ENCODE data around the gene TMEM53.
"Not testable (repeated sequence)": the region's sequence is repeated elsewhere in the genome, so short reads cannot be mapped to it uniquely, and the experiment has no call there.

Gene TMEM53

DNA sequence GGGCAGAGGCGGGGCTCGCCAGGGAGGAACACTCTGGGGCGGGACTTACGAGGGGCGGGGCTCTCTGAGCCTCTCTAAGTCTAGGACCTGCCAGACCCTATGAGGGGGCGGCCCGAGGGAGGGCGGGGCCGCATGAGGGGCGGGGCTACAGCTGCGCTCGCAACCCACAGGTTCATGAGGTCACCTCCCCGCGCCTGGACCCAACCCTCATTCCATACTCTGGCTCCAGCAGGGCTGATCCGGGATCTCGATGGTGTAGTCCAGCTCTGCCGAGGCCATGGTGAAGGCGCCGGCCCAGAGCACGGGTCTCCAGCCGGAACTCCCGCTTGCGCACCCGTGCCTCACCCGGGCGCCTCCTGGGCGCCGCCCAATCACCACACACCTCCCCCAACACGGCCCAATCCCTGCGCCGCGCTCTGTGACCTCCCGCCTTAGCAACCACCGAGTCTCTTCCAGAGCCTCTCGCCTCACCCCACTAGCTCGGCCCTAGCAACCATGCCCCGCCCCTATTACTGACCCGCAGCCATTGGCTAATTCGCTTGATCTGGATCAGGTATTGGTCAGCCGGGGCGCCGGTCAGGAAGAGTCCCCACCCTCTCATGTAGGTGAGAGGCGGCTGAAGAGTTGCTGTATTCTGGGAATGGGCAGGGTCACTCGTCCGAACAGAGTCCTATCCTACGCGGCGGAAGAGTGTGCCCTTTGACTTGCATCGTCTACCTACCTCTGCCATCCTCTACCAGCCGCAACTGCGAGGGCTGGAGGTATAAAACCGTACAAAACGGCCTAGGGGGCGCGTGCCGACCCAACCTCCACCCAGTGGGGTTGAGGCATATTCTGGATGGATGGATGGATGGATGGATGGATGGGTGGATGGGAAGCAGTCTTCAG, at the start of gene TMEM53, which contains the start of gene ARMH1:
Gene TMEM53 (minus strand): TSS at position 369 of the 888 bp plus-strand sequence. CDS start 90 bp downstream, at position 279.
Gene ARMH1 (plus strand): TSS at position 602 of the 888 bp plus-strand sequence. CDS start 14,984 bp downstream, outside the sequence.
- peak; percentile 95 to 98 (median 97) for DNase-seq (ENCODE audit: low read depth in 3 of 3)

DNA sequence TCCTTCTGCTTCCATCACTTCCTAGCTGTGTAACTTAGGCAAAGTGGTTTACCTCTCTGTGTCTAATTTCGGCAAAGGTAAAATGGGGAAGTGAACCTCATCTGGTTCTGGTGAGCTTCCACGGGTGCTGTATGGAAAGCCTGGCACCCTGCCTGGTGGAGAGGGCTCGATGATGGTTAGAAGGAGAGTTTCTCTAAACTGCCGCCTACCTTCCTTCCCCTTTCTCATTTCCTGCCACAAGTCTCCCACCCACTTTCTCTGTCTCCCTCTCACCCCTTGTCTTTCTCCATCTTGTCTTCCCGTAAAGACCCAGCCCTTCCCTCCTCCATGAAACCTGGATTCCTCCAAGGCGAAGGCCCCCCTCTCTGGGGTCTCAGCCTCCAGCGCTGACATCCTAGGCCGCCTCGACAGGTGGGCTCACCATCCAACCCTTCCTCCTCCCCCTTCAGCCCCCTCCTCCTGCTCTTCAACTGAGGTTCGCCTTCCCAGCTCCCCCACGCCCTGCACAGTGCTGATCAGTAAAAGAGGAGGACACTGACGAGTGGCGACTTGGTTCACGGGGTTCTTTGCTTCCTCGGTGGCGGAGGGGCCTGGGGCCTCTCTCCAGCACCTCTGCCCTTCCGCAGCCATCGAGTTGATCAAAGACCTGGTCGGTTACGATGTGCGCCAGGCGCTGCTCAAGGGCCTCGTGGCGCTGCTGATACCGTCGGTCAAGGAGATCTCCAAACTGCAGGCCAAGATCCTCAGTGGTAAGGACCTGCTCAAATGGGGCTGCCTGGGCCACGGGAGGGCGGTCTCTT, 49.4 kb upstream of the TMEM53 start:
- DNase-seq (ENCODE audit: low read depth in 3 of 3): peak in 2 of 3 donors; percentile 55 to 61

DNA sequence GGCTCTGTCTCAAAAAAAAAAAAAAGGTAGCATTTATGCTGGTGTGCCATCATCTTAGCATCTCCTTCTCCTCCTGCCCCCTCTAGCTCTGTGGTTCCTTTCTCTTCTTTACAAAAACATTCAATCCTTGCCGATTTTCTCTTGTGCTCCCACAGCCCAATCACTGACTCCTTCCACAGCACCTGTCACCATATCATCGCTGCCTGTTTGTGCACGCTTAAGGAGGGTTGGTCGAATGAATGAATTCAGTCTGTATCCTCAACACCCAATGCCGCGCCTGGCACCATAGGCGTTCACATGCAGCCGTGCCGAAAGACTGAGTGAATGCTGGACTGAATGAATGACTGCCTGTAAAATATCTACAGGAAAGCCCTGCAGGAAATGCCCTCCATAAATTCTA, 48.8 kb upstream of the TMEM53 start:
- no peak for DNase-seq (ENCODE audit: low read depth in 3 of 3)

DNA sequence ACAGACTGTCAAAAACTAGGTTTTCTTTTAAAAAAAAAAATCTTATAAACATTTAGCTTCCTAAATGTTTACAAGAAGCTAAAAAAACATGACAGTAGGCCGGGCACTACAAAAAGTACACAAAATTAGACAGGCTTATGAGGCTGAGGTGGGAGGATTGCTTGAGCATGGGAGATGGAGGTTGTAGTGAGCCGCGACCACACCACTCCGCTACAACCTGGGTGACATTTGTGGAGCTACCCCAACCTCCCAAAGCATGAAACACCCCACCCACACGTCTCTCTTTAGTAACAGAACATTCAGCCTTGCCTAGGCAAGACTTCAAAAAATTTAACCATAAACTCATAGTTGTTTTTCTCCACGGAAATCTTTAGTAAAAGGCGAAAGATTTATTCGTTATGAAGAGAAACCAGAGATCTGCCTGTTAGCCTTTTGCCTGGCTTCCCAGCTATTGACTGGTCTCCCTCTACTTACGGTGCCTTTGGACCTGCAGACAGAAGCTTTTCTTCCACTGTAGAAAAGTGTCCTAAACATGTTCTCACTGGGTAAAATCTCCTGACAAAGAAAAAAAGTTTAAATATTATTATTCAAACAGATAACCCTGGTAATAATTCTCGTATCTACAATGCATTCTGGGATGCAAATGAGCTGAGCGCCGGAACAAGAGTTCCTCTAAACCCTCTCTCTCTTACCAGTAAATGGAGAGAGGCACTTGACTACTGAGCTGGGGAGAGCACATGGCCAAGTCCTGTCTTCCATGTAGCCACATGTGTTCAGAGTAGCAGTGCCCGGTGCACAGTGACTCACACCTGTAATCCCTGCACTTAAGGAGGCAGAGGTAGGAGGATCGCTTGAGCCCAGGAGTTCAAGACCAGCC, 47.4 kb upstream of the TMEM53 start:
- DNase-seq (ENCODE audit: low read depth in 3 of 3): peak; percentile 69 to 85 (median 78)

DNA sequence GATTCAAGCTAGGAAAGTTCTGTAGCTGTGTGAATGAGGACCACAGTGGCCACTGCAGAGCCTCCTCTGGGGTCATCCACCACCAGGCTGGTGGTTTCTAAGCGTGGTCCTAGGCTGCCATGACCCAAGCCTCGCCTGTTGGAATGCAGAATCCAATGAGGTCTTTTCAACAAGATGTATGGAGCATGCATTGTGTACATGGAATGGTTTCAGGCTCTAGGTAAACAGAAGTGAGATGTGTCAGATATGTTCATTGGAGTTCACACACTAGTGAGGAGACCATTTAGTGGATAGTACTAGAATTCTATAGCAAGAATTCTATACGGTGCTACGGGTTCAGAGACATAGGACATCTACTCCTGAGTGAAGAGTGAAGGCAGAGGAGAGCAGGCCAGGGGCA, 46.0 kb upstream of the TMEM53 start:
- no peak for DNase-seq (ENCODE audit: low read depth in 3 of 3)

DNA sequence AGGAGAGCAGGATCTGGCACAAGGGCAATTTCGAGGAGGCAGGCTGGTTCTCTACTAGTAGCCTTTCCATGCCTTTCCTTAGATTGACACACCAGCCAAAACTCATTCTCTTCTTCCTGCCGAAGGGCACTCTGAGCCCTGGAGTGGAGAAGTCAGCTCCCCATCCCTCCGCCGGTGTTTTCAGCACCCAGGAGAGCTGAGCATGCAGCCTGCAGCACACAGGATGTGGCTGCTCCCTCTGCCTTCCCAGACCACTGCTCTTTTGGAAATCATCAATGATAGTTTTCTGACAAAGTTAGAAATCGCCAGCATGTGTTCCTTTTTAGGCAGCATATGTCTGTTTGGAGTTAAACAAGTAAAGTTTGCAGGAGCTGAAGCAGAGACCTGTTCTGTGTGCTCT, 45.0 kb upstream of the TMEM53 start:
- no peak for DNase-seq (ENCODE audit: low read depth in 3 of 3)

DNA sequence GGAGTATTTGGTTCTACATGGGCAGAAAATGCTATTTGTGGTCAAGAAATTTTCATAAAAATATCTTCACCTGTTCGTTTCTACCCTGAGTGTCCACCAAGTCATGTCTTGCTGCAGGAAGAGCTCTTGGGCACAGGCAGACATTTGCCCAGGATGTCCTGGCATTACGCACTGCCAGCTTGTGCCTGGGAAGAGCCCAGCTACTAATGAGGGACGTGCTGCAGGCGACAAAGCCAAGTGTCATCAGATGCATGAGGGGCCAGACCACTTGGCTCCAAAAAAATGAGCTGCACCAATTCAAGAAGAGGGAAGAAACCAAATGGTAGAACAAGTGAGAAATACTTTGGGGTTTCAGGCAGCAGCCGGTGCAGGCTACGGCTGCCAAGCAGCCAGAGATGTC, 43.8 kb upstream of the TMEM53 start:
- DNase-seq (ENCODE audit: low read depth in 3 of 3): no peak

DNA sequence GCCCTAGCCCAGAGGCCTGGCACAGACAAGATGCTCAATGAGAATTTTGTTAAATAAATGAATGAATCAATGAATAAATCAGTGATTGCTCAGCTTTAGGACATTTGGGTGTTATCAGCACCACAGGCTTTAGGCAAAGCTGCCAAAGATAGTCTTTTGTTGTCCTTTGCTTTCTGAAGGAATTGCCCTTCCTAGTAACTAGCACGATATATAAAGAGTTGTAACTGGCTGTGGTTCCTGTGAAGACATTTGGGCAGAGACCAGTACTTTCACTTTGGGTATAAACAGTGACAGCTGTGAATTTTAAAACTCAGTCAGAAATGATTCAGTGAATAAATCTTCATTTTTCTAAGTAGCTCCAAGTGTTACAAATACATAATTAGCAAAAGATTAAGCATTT, 43.4 kb upstream of the TMEM53 start:
- no peak for DNase-seq (ENCODE audit: low read depth in 3 of 3)

DNA sequence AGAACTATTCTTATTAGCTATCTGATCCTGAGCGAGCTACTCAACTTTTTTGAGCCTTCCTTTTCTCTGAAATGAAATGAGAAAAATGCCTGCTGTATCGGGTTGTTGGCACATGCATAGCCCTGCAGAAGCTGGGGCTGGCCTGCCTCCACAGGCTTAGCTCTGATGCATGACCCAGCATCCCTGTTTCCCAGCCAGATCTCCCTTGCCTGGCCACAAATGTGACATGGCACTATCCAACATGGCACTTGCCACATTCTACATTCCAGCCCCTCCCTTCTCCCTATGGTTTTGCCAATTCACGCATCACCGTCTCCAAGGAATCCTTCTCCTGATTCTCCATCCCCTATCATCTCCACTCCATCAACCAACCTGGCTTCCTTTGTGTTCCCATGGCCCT, 42.9 kb upstream of the TMEM53 start:
- no peak for DNase-seq (ENCODE audit: low read depth in 3 of 3)

DNA sequence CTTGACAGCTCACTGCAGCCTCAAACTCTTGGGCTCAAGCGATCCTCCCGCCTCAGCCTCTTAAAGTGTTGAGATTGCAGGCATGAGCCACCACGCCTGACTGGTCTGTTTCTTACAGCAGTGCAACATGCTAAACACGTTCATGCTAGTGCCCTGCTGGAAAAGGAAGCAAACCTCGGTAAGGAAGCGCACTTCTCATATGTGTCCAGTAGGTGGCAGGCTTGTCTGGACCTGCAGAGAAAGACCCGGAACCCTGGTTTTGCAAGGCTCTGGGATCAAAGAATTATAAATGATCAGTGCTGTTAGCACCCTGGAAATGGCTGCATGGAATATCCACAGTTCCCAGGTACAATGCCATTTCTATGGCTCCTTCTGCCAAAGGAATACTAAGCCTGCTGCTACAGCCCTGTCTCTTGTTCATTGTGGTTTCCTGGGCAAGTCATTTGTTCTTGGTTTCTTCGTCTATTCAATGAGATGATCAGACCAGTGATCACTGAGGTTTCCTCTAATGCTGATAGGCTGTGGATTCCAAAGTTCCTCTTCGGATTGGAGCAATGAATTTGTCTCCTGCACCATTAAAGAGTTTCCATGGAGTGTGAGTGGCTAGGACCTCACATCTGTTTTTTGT, 40.8 kb upstream of the TMEM53 start:
- DNase-seq (ENCODE audit: low read depth in 3 of 3): peak in 2 of 3 donors; percentile 51 to 53

DNA sequence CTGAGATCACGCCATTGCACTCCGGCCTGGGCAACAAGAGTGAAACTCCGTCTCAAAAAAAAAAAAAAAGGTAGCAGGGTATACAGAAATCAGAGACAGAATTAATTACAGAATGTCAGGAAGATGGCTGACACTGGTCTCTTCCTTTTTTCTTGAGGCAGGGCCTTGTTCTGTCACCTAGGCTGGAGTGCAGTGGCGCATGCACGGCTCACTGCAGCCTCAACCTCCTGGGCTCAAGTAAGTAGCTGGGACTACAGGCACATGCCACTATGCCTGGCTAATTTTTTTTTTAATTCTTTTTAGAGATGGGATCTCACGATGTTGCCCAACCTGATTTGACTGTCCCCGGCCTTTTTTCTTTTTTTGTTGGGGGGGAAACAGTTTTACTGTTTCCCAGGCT, 40.3 kb upstream of the TMEM53 start:
- DNase-seq (ENCODE audit: low read depth in 3 of 3): no peak

DNA sequence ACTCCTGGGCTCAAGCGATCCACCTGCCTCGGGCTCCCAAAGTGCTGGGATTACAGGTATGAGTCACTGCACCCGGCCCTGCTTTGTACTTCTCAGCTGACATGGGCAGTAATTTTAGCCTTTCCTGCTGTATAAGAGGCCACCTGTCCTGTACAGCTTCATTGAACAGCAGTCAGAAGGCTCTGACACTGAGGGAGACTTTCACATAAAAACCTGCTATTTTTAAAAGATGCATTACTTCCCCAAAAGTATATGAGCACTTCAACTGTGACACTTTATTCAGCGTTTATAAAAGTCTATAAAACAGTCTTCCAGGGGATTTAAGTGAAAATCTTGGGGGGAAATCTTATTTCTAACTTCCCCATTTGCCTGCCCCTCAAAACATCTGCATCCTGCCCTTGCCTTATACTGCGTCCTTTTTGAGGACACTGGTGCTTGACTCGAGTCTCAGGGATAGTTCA, 39.1 kb upstream of the TMEM53 start:
- no peak for DNase-seq (ENCODE audit: low read depth in 3 of 3)

DNA sequence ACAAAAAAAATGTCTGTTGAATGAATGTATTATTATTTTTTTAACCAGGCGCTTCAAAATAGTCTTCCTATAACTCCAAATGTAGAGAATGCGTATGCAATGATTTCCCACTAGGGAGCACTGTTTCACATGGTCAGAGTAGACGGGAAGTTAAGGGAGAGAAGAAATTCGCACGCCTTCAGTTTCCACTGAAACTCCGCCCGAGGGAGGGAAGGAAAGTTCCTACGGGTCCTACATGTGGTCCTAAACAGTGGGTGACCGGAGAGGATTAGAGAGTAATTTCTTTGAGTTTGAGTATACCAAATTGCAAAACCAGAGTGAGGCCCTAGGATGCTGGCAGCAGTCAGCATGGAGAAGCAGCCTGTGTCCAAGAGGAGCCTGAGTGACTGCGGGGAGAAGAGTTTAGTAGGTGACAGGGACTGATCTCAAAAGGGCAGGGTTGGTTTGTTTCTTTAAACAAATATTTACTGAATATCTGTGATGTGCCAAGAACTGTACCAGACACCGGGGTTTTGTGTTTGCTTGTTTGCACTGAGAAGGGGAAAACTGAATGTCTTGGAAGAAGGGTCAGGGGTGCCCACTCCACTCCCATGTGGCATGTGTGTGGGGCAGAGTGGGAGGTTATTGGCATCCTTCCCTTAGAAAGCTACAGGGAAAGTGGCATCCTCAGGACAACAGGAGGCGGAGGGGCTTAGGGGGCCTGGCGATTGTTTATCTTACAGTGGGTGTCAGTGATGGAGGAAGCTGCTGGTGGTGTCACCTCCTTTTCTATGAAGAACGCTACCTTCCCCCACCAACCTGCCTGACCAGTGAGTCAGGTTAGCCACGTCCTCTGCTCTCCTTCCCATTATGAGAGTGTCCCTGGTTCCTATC, 33.9 kb upstream of the TMEM53 start:
- DNase-seq (ENCODE audit: low read depth in 3 of 3): no peak

DNA sequence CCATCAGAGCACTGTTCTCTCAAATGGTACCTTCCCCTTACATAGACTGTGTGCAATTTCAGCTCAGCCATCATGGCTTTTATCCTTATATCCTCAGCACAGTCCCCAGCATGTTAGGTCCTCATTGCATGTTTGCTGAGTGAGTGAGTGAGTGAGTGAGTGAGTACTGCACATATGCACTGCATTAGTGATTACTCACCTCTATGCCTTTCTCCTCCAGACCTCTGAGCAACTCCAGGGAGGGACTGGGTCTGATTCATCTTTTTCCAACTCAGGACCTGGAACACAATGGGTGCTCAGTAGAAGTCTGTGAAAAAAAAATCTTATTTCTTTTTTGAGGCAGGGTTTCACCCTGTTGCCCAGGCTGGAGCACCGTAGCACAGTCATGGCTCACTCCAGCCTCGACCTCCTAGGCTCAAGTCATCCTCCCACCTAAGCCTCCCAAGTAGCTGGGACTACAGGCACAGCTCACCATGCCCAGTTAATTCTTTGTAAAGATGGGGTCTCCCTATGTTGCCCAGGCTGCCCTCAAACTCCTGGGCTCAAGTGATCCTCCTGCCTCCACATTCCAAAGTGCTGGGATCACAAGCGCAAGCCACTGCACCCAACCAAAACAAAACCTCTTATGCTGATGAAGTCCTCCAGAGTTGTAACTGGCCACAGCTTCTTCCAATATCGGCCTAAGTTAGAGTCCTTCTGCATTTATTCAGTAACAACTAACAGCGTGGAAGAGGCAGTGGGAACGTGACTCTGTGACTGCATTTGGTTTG, 33.0 kb upstream of the TMEM53 start:
- no peak for DNase-seq (ENCODE audit: low read depth in 3 of 3)

DNA sequence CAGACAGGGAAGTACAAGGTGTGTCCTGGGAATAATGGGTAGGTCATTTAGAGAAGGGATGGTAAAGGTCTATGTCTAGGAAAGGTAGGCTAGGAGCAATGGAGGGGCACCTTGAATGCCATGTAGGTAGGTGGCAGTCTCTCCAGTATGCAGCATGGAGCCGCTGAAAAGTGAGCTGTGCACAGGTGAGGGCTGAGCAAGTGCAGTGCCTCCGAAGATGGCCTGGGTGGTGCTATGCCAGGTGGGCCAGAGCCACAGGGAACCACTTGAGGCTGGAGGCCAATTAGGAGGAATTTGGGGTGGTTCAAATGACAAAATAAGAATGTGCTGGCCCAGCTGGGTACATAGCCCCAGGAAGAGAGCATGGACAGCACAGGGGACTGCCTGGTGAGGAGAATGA, 31.7 kb upstream of the TMEM53 start:
- DNase-seq (ENCODE audit: low read depth in 3 of 3): no peak

DNA sequence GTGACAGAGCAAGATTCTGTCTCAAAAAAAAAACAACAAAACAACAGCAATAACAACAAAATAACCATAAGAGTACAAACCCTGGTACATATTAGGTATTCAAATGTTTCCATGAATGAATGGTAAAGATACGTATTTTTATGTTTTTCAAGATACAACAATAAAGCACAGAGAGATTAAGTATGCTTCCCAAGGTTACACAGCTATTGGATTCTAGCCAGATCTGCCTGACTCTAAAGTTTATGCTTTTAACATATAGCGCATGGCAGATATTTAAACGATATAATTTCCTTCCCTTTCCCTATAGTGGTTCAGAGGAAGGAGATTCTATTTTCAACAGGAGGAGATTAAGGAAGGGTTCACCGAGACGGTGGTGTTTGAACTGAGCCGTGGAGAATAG, 31.2 kb upstream of the TMEM53 start:
- DNase-seq (ENCODE audit: low read depth in 3 of 3): no peak

DNA sequence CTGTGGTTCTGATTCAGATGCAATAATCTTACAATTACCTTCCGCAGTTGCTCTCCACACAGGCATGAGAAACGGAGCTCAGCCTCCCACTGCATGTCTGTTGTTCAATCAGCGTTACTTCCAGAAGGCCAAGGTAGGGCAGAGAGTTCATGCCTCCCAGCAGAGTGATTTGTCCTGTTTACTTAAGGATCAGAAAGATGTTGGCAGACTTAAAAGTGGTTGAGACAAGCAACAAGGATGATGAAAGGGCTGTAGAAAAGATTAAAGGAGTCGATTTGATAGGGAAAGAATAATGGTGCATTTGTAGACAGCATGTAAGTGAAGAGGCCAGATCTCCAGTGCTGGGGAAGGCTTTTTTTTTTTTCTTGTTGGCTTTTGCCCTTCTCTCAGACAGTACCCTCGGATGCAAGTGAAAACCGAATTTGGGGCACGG, 26.9 kb upstream of the TMEM53 start:
- no peak for DNase-seq (ENCODE audit: low read depth in 3 of 3)

DNA sequence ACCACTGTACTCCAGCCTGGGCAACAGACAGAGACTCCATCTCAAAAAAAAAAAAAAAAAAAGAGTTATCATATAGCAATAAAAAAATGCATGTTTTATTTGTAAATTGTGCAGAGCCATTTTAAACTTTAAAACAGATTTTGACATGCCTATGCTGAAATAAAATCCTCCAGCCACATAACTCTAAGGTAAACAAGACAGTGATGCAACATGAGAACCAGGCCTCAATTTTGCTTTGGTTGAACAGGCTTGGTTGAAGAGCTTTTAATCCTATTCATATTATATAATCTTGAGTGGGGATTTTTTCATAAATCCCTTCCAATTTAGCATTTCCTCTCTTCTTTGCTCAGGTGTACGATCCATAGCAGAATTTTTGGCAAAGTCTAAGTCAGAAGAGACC, 26.3 kb upstream of the TMEM53 start:
- no peak for DNase-seq (ENCODE audit: low read depth in 3 of 3)

DNA sequence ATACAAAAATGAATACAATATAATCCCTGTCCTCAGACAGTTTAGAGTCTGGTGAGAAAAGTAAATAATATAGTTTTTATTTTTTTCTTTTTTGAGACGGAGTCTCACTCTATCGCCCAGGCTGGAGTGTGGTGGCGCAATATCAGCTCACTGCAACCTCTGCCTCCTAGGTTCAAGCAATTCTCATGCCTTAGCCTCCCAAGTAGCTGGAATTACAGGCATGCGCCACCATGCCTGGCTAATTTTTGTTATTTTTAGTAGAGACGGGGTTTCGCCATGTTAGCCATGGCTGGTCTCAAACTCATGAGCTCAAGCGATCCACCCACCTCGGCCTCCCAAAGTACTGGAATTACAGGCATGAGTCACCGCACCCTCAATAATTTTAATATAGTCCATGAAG, 25.1 kb upstream of the TMEM53 start:
- DNase-seq (ENCODE audit: low read depth in 3 of 3): not testable (repeated sequence)

All from stimulated activated CD4-positive, alpha-beta T cell treated with anti-CD3 and anti-CD28 coated beads, TNF-alpha, amount 100 ng/mL, for 48 hours (primary cell).